Thyroid gland (tissue), 4 donors: ENCODE measurements around the gene TEAD3. TPM values are rescaled to one million over a fixed set of nuclear protein-coding genes. Genes with fewer than 3 reads are reported as not detected.

Experiments
- DNase-seq, 2 donors: peaks; one replicate each; pipeline ENCODE4 v3.0.0-alpha.2; 2019
- H3K27ac ChIP-seq, 3 donors: fragments of 200-600 bp; sonication (generic); 1 replicate in 2 of 3; 2 replicates in 1 of 3; pipeline ENCODE4 v1.5.1; 2016 to 2019; ENCODE audit warnings: mild to moderate bottlenecking in 1 of 3, moderate library complexity in 1 of 3
- H3K27me3 ChIP-seq: fragments of 200-600 bp; sonication (generic); one replicate; pipeline ENCODE4 v1.5.1; 2019
- H3K36me3 ChIP-seq, 2 donors: fragments of 200-600 bp; sonication (generic); one replicate each; pipeline ENCODE4 v1.5.1; 2016 to 2019
- H3K4me1 ChIP-seq, 2 donors: fragments of 200-600 bp; sonication (generic); one replicate each; pipeline ENCODE4 v1.5.1; 2017 to 2019
- H3K4me3 ChIP-seq, 3 donors: fragments of 200-600 bp; sonication (generic); replicated peaks in 1 of 3; 1 replicate in 2 of 3; 2 replicates in 1 of 3; pipeline ENCODE4 v1.5.1; 2016; ENCODE audit warnings: mild to moderate bottlenecking in 1 of 3
- H3K9me3 ChIP-seq: fragments of 200-600 bp; sonication (generic); one replicate; pipeline ENCODE4 v1.5.1; 2017
- CTCF ChIP-seq, 6 experiments: fragments of 200-600 bp in 3 of 6; fragments of 450-650 bp in 3 of 6; sonication (generic) in 3 of 6; IDR thresholded peaks; one replicate each; pipeline ENCODE4 v1.5.1; 2016 to 2019; ENCODE audit warnings: antibody characterized with exemption in 6 of 6, mild to moderate bottlenecking in 2 of 6, inconsistent platforms in 1 of 6, moderate library complexity in 1 of 6
- POLR2A ChIP-seq, 2 donors: fragments of 450-650 bp; IDR thresholded peaks; one replicate each; pipeline ENCODE4 v1.6.1; 2017; ENCODE audit warnings: antibody characterized with exemption in 2 of 2, mild to moderate bottlenecking in 2 of 2, moderate library complexity in 1 of 2
- WGBS, 2 donors: methylation state at CpG; one replicate each; pipeline ENCODE4 v1.1.5; 2017; 5-methylcytosine and 5-hydroxymethylcytosine counted together
- intact Hi-C: fragments of 100-400 bp; cut with DNase I; formaldehyde crosslinking; loops from one replicate; pipeline ENCODE4 v1.15.1; 2023
- total RNA-seq, 4 donors: library from RNA; depleted of rRNA; stranded (reverse); fragments of >200 nt; gene quantifications; one replicate each; pipeline ENCODE4 v1.2.3, GENCODE V29; 2016

TEAD3 gene
- total RNA-seq, 4 donors from 2014 or later: 9.9 to 17.0 (median 11.2) TPM

- peak; percentile 53 to 54 for DNase-seq
- H3K27ac ChIP-seq: peak overlapping the region; percentile 78 to 90 (median 82)
- no peaks in the 10 kb centered on the region for H3K9me3 ChIP-seq
- WGBS, 2 donors: 4 to 5% methylated on average over 13 to 15 of the region's 63 CpGs
- H3K4me3 ChIP-seq: peak overlapping the region; percentile 35 to 91 (median 89)
- H3K27me3 ChIP-seq: no peaks in the 10 kb centered on the region
- intact Hi-C loops: no loop called here
- peaks cover 6 to 56% of the 10 kb centered on the region in 2 donors for H3K4me1 ChIP-seq
- H3K36me3 ChIP-seq: no peaks in the 10 kb centered on the region
- TF ChIP-seq CTCF (IDR thresholded peaks at IDR 0.05) (no peak), POLR2A (IDR thresholded peaks at IDR 0.05) (no peak)
Observed at GRCh38 chr6:35496036-35496840, 641 bp downstream of the TEAD3 start.

DNA sequence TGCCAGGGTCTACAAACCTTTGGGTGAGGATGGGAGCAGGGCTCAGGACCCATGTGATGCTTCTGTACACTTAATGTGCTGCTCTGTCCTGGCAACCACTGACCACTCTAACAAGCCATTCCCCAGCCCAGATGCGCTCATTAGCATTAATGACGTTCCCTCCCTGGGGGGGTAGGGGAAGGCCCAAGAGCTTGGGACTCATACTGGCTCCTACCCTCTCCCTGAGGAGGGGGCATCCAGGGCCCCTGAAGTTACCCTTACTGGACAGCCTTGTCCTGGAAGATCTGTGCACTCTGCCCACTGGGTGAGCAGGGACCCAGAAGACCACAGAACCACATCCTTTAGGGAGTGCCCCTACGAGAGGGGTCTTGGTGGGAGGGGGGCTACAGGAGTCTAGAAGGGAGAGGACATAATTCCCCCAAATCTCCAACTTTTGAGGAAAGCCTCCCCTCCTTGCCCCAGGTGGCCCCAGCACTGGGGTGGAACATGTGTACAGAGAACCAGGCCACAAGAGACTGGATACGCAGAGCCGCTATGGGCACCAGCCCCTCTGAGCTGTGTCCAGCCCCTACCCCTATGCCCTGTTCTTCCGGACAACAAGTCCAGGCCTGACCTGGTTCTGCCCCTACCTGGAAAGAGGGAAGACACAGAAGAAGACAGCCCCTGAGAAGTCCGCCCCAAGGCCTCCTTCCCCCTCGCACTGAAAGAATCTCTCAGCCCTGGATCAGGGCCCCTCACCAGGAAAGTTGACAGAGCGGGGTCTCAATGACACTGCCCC, 1.4 kb downstream of the TEAD3 start:
- peak in 1 of 2 donors; percentile 16 for DNase-seq
- H3K36me3 ChIP-seq: no peaks in the 10 kb centered on the region
- intact Hi-C loops: no loop called here
- H3K27me3 ChIP-seq: no peaks in the 10 kb centered on the region
- no peaks in the 10 kb centered on the region for H3K9me3 ChIP-seq
- peak overlapping the region in 2 of 3 donors; percentile 82 to 90 for H3K27ac ChIP-seq
- H3K4me3 ChIP-seq: peak overlapping the region in 2 of 3 donors; percentile 89 to 91
- H3K4me1 ChIP-seq: peaks cover 10 to 64% of the 10 kb centered on the region in 2 donors
- no peak for TF ChIP-seq CTCF (IDR thresholded peaks at IDR 0.05)
- TF ChIP-seq POLR2A (IDR thresholded peaks at IDR 0.05): no peak
- 80 to 85% methylated on average over 8 to 9 of the region's 9 CpGs for WGBS, 2 donors

GRCh38 chr6:35494161-35494563, 2.7 kb downstream of the TEAD3 start:
- H3K4me3 ChIP-seq: no peak overlapping the region
- TF ChIP-seq POLR2A (IDR thresholded peaks at IDR 0.05) (no peak), CTCF (IDR thresholded peaks at IDR 0.05) (no peak)
- H3K27me3 ChIP-seq: no peaks in the 10 kb centered on the region
- no peaks in the 10 kb centered on the region for H3K36me3 ChIP-seq
- intact Hi-C loops: no loop called here
- no peak overlapping the region for H3K27ac ChIP-seq
- 38 to 47% methylated on average over 3 to 4 of the region's 4 CpGs for WGBS, 2 donors
- peaks cover 18 to 70% of the 10 kb centered on the region in 2 donors for H3K4me1 ChIP-seq
- no peaks in the 10 kb centered on the region for H3K9me3 ChIP-seq
- no peak for DNase-seq

DNA sequence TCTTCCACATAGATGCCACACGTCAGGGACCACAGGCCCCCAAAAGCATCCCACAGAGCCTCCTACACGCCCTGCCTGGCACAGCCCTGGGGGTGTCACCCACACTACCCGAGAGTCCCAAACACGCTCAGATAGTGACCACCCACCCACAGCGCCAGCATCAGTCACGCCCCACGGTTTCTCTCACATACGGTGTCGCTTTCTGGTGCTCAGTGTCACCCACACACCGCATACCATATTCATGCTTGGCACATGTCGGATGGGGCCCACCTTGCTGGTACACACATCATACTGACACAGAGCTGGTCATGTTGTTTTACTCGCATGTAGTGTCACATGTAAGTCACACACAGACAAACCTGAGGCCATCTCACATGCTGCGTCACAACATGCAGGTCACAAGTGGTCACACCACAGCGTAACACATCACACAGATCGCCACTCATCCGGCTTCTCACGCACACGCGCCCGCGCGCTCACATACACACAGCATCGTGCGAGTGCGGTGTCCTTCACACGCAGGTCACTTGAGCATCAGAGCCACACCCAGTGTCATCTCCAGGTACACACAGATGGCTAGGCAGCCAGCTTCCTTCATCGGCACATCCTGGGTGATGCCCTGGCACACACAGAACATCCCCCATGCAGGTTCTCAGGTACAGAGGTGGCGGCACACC, 3.4 kb downstream of the TEAD3 start:
- WGBS, 2 donors: 83 to 89% methylated on average over 28 of the region's 28 CpGs
- Histone ChIP-seq H3K27me3 (no peaks in the 10 kb centered on the region), H3K9me3 (no peaks in the 10 kb centered on the region), H3K36me3 (no peaks in the 10 kb centered on the region), H3K27ac (no peak overlapping the region), H3K4me1 (peaks cover 18 to 69% of the 10 kb centered on the region in 2 donors), H3K4me3 (no peak overlapping the region)
- no peak for DNase-seq
- TF ChIP-seq CTCF (IDR thresholded peaks at IDR 0.05): no peak
- no peak for TF ChIP-seq POLR2A (IDR thresholded peaks at IDR 0.05)
- intact Hi-C loops: no loop called here
